GM12878 (cell line): ENCODE data around the gene SHB. TPM values are rescaled to one million over a fixed set of nuclear protein-coding genes. Genes with fewer than 3 reads are reported as not detected.
A peak's percentile ranks its signal among the peaks of the same experiment; 100 is the strongest.

Source experiments
- ATAC-seq: fragments of 200-7000 bp; cut with Tn5 transposase; 3 replicates; pipeline ENCODE4 v1.9.1; 2020; ENCODE audit warnings: mild to moderate bottlenecking, moderate library complexity
- BruUV-seq: library from RNA; stranded (reverse); fragments of 400-500 nt; replicated peaks from 2 replicates; lab custom pipeline; 2021; lab: Mats Ljungman, UMichigan
- CTCF ChIA-PET: fragments of 300-600 bp; sonication (Branson Sonifier 250); formaldehyde crosslinking; extraction: SDS; loops from one replicate; lab custom pipeline; 2021; ENCODE audit warnings: inconsistent platforms; lab: Yijun Ruan, JAX
- POLR2A ChIA-PET: fragments of 350-600 bp; formaldehyde crosslinking; extraction: SDS; loops from one replicate; lab custom pipeline; 2021; ENCODE audit warnings: inconsistent platforms; lab: Charles Lee
- RAD21 ChIA-PET: fragments of 300-600 bp; sonication (Branson Sonifier 250); formaldehyde crosslinking; loops from one replicate; lab custom pipeline; 2023; ENCODE audit warnings: antibody characterized with exemption; ENCODE audit not compliant: unreplicated experiment; lab: Charles Lee
- SMC1A ChIA-PET: fragments of 300-600 bp; sonication (Branson Sonifier 250); formaldehyde crosslinking; loops from one replicate; lab custom pipeline; 2023; ENCODE audit not compliant: unreplicated experiment, uncharacterized antibody; lab: Charles Lee
- DNase-seq: peaks from one replicate; pipeline ENCODE4 v3.0.0-alpha.2; 2011; ENCODE audit warnings: low read depth, low spot score
- FAIRE-seq: peaks from 3 replicates; lab custom pipeline; 2011; peaks lifted over from hg19 to GRCh38; lab: Jason Lieb, UNC
- H2AFZ ChIP-seq: 2 replicates; pipeline ENCODE4 v1.6.0; 2011; ENCODE audit warnings: low read depth, low read length, control low read depth; ENCODE audit not compliant: control insufficient read depth
- H3K27ac ChIP-seq: 2 replicates; pipeline ENCODE4 v1.5.1; 2011; ENCODE audit warnings: control low read depth; ENCODE audit not compliant: control insufficient read depth, insufficient read depth
- H3K27me3 ChIP-seq, 2 experiments: replicated peaks in 1 of 2; 2 replicates each; pipeline versions ENCODE4 v1.6.0 to v1.6.1; 2011; ENCODE audit warnings: low read length in 1 of 2; ENCODE audit not compliant: control insufficient read depth in 2 of 2, insufficient read depth in 2 of 2
- H3K36me3 ChIP-seq, 2 experiments: 2 replicates each; pipeline ENCODE4 v1.5.1; 2011; ENCODE audit warnings: low read length in 1 of 2; ENCODE audit not compliant: control insufficient read depth in 2 of 2, insufficient read depth in 2 of 2
- H3K4me1 ChIP-seq: 2 replicates; pipeline ENCODE4 v1.6.1; 2011; ENCODE audit warnings: mild to moderate bottlenecking, low read length, moderate library complexity, mixed read lengths; ENCODE audit not compliant: control insufficient read depth, insufficient read depth
- H3K4me2 ChIP-seq: 2 replicates; pipeline ENCODE4 v1.6.0; 2011; ENCODE audit warnings: control low read depth; ENCODE audit not compliant: control insufficient read depth, insufficient read depth
- H3K4me3 ChIP-seq: fragments of 200-600 bp; sonication (generic); 2 replicates; pipeline ENCODE4 v1.5.1; 2016
- H3K79me2 ChIP-seq: 2 replicates; pipeline ENCODE4 v1.6.0; 2011; ENCODE audit warnings: low read length; ENCODE audit not compliant: control insufficient read depth, insufficient read depth
- H3K9ac ChIP-seq: 2 replicates; pipeline ENCODE4 v1.8.0; 2011; ENCODE audit warnings: low read length, control low read depth, mixed read lengths; ENCODE audit not compliant: control insufficient read depth, insufficient read depth
- H3K9me3 ChIP-seq: replicated peaks from 3 replicates; pipeline ENCODE4 v1.5.1; 2011; ENCODE audit warnings: mild to moderate bottlenecking, low read length; ENCODE audit not compliant: control insufficient read depth, insufficient read depth
- H4K20me1 ChIP-seq: 2 replicates; pipeline ENCODE4 v1.6.0; 2011; ENCODE audit not compliant: control insufficient read depth, insufficient read depth
- RBBP5 ChIP-seq: fragments of 200-600 bp; sonication (generic); conservative IDR thresholded peaks from 2 replicates; pipeline ENCODE4 v1.6.1; 2016
- ZNF24 ChIP-seq: fragments of 450-650 bp; IDR thresholded peaks from 2 replicates; pipeline ENCODE4 v1.6.1; 2017; ENCODE audit warnings: antibody characterized with exemption, mild to moderate bottlenecking
- ZSCAN29 ChIP-seq: fragments of 450-650 bp; IDR thresholded peaks from 2 replicates; pipeline ENCODE4 v1.6.1; 2017; ENCODE audit warnings: mild to moderate bottlenecking, moderate library complexity
- WGBS: methylation state at CpG from one replicate; pipeline ENCODE4 v1.1.6; 2016; ENCODE audit warnings: low lambda C conversion rate; ENCODE audit not compliant: insufficient replicate concordance, insufficient coverage; ENCODE audit errors: missing lambda C conversion rate; 5-methylcytosine and 5-hydroxymethylcytosine counted together
- in situ Hi-C: fragments of 300-500 bp; cut with MboI; formaldehyde crosslinking; loops from 9 replicates; pipeline ENCODE4 v1.14.3; 2018; ENCODE audit warnings: mixed read lengths
- intact Hi-C: fragments of 100-400 bp; cut with micrococcal nuclease; formaldehyde crosslinking; loops from one replicate; pipeline ENCODE4 v1.14.2; 2022; ENCODE audit not compliant: unreplicated experiment
- polyA plus RNA-seq, 11 experiments: library from polyadenylated mRNA; depleted of rRNA in 4 of 11; unstranded in 6 of 11; stranded (reverse) in 5 of 11; fragments of >200 nt; fragmentation: Nextera tagmentation in 4 of 11; fragmentation: Illumina TruSeq in 1 of 11; extraction: Ambion mirVana in 4 of 11; extraction: Trizol in 1 of 11; gene quantifications; 1 replicate in 1 of 11; 2 replicates in 10 of 11; pipeline versions ENCODE4 v1.2.1 to v1.2.3, GENCODE V29; 2011 to 2016; ENCODE audit warnings: inconsistent platforms in 2 of 11, missing spikeins in 2 of 11, low read depth in 1 of 11
- total RNA-seq, 4 experiments: library from RNA; depleted of rRNA in 3 of 4; stranded (reverse); fragments of >200 nt in 3 of 4; fragmentation: Illumina TruSeq in 1 of 4; extraction: Trizol in 1 of 4; gene quantifications; 2 replicates each; pipeline versions ENCODE4 v1.2.1 to v1.2.3, GENCODE V29; 2013 to 2021
- TF ChIP-seq, protein P1 (sequence below): fragments of 450-650 bp; formaldehyde crosslinking; IDR thresholded peaks from 2 replicates; pipeline ENCODE4 v1.5.0; 2022; ENCODE audit warnings: mild to moderate bottlenecking, missing genetic modification characterization

Gene SHB
- total and polyA plus RNA-seq, 10 of the 15 experiments (the other 5 are each of a cell fraction or from before 2014, with no cell fraction given): 0.29 to 6.2 (median 1.3) TPM

DNA sequence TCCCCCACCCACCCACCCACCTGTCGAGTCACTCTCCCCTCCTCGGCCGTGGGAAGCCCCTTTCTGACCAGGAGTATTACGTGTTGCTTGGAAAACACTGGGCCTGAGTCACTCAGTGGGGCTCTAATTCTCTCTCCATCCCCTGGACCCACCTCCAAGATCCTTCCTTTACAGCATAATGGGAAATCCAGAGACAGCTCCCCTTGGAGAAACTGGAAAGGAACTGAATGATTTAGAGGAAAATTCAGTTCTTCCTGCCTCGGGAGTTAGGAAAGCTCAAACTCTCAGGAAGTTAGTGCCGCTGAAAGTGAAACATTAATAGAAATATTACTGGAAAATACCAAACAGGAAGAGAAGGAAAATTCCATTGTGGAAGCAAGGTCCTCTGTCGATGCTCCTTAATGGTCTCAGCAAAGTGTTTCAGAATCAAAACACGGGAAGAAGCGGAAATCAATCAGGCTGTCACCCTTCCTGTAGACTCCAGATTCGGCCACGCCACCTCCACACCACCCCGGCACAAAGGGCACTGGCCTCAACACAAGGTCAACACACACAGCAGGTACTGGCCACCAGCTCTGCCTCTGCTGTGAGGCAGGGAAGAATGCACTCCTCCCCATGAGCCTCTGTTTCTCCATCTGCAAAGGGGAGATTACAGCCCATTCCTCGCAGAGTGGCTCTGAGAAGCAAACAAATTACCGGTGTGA, 9.6 kb downstream of the SHB start (continued):
- TF ChIP-seq, protein P1, sequence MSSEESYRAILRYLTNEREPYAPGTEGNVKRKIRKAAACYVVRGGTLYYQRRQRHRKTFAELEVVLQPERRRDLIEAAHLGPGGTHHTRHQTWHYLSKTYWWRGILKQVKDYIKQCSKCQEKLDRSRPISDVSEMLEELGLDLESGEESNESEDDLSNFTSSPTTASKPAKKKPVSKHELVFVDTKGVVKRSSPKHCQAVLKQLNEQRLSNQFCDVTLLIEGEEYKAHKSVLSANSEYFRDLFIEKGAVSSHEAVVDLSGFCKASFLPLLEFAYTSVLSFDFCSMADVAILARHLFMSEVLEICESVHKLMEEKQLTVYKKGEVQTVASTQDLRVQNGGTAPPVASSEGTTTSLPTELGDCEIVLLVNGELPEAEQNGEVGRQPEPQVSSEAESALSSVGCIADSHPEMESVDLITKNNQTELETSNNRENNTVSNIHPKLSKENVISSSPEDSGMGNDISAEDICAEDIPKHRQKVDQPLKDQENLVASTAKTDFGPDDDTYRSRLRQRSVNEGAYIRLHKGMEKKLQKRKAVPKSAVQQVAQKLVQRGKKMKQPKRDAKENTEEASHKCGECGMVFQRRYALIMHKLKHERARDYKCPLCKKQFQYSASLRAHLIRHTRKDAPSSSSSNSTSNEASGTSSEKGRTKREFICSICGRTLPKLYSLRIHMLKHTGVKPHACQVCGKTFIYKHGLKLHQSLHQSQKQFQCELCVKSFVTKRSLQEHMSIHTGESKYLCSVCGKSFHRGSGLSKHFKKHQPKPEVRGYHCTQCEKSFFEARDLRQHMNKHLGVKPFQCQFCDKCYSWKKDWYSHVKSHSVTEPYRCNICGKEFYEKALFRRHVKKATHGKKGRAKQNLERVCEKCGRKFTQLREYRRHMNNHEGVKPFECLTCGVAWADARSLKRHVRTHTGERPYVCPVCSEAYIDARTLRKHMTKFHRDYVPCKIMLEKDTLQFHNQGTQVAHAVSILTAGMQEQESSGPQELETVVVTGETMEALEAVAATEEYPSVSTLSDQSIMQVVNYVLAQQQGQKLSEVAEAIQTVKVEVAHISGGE: no peak
- no peak for TF ChIP-seq RBBP5
- TF ChIP-seq, all 136 proteins: peak for 0

DNA sequence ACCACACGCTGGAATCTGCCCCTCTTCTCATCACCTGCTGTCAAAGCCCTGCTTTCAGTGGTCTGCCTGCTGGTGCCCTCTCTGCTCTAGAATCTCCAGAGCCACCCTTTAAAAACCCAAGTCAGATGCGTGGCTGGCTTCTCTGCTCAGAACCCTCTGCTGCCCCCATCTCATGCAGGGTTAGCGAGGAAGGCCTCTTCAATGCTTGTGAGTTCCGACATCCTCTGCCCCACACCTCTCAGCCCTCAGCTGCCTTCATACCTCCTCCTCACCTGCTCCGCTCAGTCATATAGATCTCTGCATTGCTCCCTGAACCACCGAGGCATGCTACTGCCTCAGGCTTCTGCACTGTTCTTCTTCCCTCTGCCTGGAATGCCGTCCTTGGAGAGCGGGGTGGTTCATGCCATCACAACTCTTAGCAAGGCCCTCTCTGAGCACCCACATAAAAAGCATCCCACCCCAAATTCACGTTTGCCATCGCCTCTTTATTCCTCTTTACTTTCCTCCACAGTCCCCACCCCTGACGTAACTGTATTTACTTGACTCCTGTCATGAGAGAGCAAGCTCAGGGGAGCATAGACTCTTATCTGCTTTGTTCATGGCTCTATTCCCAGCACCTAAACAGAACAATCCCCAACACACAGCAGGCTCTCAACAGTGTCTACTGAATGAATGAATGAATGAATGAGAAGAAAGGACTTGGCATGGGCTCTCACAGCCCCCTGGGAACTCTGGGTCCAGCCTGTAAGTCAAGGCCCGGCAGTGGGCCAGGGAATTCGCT, 10.4 kb downstream of the SHB start:
- Histone ChIP-seq H3K36me3 (no peaks in the 10 kb centered on the region), H3K9ac (no peak overlapping the region), H2AFZ (no peak overlapping the region), H4K20me1 (no peaks in the 10 kb centered on the region), H3K4me1 (peaks cover 21% of the 10 kb centered on the region), H3K4me2 (no peak overlapping the region), H3K27ac (no peak overlapping the region), H3K9me3 (no peaks in the 10 kb centered on the region), H3K4me3 (no peak overlapping the region), H3K27me3 (no peaks in the 10 kb centered on the region), H3K79me2 (no peaks in the 10 kb centered on the region)
- SMC1A ChIA-PET: interaction anchor here (1.1 to 1.3 kb wide), 3 partner anchors 10 to 143 kb away, joined by 3 read pairs; no protein-coding TSS in a partner anchor
- BruUV-seq: no TSS peak
- WGBS: 70% methylated on average over 13 of the region's 13 CpGs
- CTCF ChIA-PET: no interaction called here
- RAD21 ChIA-PET: no interaction called here
- intact Hi-C loops (no loop called here), in situ Hi-C loops (no loop called here)
- POLR2A ChIA-PET: interaction anchor here (1.4 kb wide), 1 partner anchor 10 kb away, joined by 3 read pairs; no protein-coding TSS in a partner anchor
- ATAC-seq (no peak), FAIRE-seq (no peak), DNase-seq (no peak)
- TF ChIP-seq ZNF24: 0 out of 2 replicates have a peak, but pooled peaks have one; percentile 47
- TF ChIP-seq ZSCAN29: no peak
